Lung (tissue), 12 donors: ENCODE measurements around the gene HPSE2. TPM values are rescaled to one million over a fixed set of nuclear protein-coding genes. Genes with fewer than 3 reads are reported as not detected.
A peak's percentile ranks its signal among the peaks of the same experiment; 100 is the strongest.

ENCODE experiments used
- ATAC-seq: fragments of 200-7000 bp; cut with Tn5 transposase; one replicate; pipeline ENCODE4 v1.9.1; 2020; ENCODE audit warnings: moderate number of reproducible peaks; ENCODE audit not compliant: insufficient read depth, low FRiP score
- DNase-seq, 3 donors: peaks; one replicate each; pipeline ENCODE4 v3.0.0-alpha.2; 2013 to 2017
- H3K27ac ChIP-seq, 2 donors: one replicate each; pipeline ENCODE4 v1.5.1; 2013; ENCODE audit warnings: mild to moderate bottlenecking in 2 of 2, moderate library complexity in 2 of 2, control low read depth in 1 of 2, inconsistent platforms in 1 of 2, low read depth in 1 of 2, low read length in 1 of 2
- H3K27me3 ChIP-seq, 3 donors: one replicate each; pipeline ENCODE4 v1.5.1; 2013; ENCODE audit warnings: low read length in 2 of 3; ENCODE audit not compliant: control insufficient read depth in 3 of 3, insufficient read depth in 3 of 3
- H3K36me3 ChIP-seq, 4 donors: one replicate each; pipeline ENCODE4 v1.5.1; 2013; ENCODE audit warnings: low read length in 4 of 4, mild to moderate bottlenecking in 1 of 4, moderate library complexity in 1 of 4; ENCODE audit not compliant: control insufficient read depth in 4 of 4, insufficient read depth in 4 of 4
- H3K4me1 ChIP-seq, 5 donors: one replicate each; pipeline ENCODE4 v1.5.1; 2013; ENCODE audit warnings: low read length in 5 of 5, mild to moderate bottlenecking in 2 of 5, moderate library complexity in 1 of 5; ENCODE audit not compliant: control insufficient read depth in 5 of 5, insufficient read depth in 5 of 5
- H3K4me3 ChIP-seq: one replicate; pipeline ENCODE4 v1.5.1; 2013; ENCODE audit warnings: mild to moderate bottlenecking, control low read depth, moderate library complexity
- H3K9ac ChIP-seq, 2 donors: one replicate each; pipeline ENCODE4 v1.5.1; 2013; ENCODE audit warnings: low read length in 2 of 2, control low read depth in 1 of 2; ENCODE audit not compliant: insufficient read depth in 1 of 2
- H3K9me3 ChIP-seq, 4 donors: one replicate each; pipeline ENCODE4 v1.5.1; 2013; ENCODE audit warnings: low read length in 3 of 4, mild to moderate bottlenecking in 1 of 4, moderate library complexity in 1 of 4; ENCODE audit not compliant: control insufficient read depth in 4 of 4, insufficient read depth in 3 of 4
- WGBS, 2 donors: extraction: QIAGEN DNeasy Blood & Tissue Kit; methylation state at CpG; one replicate each; pipeline ENCODE4 v1.1.7; 2013; 5-methylcytosine and 5-hydroxymethylcytosine counted together
- polyA plus RNA-seq, 2 donors: library from polyadenylated mRNA; stranded (reverse); fragments of 200-250 nt; gene quantifications; one replicate each; pipeline ENCODE4 v1.2.1, GENCODE V29; 2013
- total RNA-seq, 2 donors: library from RNA; depleted of rRNA in 1 of 2; stranded (reverse); fragments of >200 nt in 1 of 2; gene quantifications; one replicate each; pipeline ENCODE4 v1.2.1, GENCODE V29; 2014 to 2021
- TF ChIP-seq, protein P1 (sequence below): IDR thresholded peaks from 2 replicates; pipeline ENCODE4 v1.5.1; 2012; ENCODE audit warnings: mild to moderate bottlenecking; ENCODE audit errors: control extremely low read depth, extremely low read depth
- donor health status: control.
- donor health status: control.
- donor health status: Bipolar disorder and iron deficiency.
- donor health status: healthy.
- donor health status: DM: yes; HTN: yes; CAD: no.

HPSE2 gene
- total and polyA plus RNA-seq, 4 donors: 0.32 to 47.3 (median 1.9) TPM

DNA sequence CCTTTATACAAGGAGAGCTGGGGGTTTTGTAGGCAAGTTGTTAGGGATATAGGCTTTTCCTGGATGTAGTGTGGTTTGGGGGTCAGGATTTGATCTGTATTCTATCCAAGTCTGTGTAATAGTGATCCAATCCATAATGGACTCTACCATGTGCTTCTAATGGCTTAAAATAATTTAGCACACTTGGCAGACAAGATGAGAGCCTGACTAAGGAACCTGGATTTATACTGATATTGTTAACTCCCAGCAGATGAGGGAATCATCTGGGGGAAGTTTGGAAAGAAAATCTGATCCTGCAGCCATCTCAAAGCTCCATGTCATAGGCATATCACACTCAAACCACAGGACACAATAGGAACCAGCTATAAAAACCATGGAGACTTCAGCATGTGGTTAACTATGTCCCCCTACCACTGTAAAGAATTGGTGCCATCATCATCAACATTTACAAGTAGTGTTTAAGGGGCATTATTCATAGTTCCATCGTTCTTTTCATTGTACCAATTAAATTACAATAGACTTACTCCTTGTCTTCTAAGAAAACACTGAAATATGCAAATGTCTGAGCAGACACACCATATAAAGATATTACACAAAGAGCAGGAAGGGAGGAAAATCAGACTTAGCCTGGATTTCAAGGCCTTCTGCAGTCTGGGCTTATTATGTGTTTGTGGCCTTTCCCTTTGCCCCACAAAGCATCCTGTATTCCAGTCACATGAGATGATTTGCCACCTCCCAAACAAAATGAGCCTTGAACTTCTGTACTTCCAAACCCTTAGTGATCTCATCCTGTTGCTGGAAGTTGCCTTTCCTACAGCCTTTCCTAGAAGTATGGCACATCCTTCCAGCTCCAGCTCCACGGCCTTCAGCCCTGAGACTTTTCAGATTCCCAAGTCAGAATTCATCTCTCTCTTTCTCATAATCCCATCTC lies 766.4 kb downstream of the HPSE2 start:
- no peaks in the 10 kb centered on the region for H3K9me3 ChIP-seq
- no peak for DNase-seq
- no peak overlapping the region for H3K4me3 ChIP-seq
- no peak overlapping the region for H3K27ac ChIP-seq
- H3K36me3 ChIP-seq: no peaks in the 10 kb centered on the region
- WGBS, 2 donors: 83 to 89% methylated on average over 2 of the region's 2 CpGs
- no peak overlapping the region for H3K9ac ChIP-seq
- no peak for ATAC-seq
- H3K4me1 ChIP-seq: no peaks in the 10 kb centered on the region
- no peaks in the 10 kb centered on the region for H3K27me3 ChIP-seq
- TF ChIP-seq, protein P1, sequence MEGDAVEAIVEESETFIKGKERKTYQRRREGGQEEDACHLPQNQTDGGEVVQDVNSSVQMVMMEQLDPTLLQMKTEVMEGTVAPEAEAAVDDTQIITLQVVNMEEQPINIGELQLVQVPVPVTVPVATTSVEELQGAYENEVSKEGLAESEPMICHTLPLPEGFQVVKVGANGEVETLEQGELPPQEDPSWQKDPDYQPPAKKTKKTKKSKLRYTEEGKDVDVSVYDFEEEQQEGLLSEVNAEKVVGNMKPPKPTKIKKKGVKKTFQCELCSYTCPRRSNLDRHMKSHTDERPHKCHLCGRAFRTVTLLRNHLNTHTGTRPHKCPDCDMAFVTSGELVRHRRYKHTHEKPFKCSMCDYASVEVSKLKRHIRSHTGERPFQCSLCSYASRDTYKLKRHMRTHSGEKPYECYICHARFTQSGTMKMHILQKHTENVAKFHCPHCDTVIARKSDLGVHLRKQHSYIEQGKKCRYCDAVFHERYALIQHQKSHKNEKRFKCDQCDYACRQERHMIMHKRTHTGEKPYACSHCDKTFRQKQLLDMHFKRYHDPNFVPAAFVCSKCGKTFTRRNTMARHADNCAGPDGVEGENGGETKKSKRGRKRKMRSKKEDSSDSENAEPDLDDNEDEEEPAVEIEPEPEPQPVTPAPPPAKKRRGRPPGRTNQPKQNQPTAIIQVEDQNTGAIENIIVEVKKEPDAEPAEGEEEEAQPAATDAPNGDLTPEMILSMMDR: no peak

- DNase-seq (peak; percentile 80 to 94 (median 89)), ATAC-seq (peak; percentile 98)
- TF ChIP-seq, protein P1: peak; percentile 77
- Histone ChIP-seq H3K36me3 (no peaks in the 10 kb centered on the region), H3K9ac (peak overlapping the region in 1 of 2 donors; percentile 65), H3K4me1 (no peaks in the 10 kb centered on the region), H3K27me3 (no peaks in the 10 kb centered on the region), H3K27ac (no peak overlapping the region), H3K9me3 (no peaks in the 10 kb centered on the region), H3K4me3 (peak overlapping the region; percentile 35)
- 2 to 3% methylated on average over 43 to 44 of the region's 44 CpGs for WGBS, 2 donors
These were observed 767.9 kb downstream of the HPSE2 start for GRCh38 chr10:98467506-98468318.

GRCh38 chr10:98466861-98467505 lies 768.7 kb downstream of the HPSE2 start:
- TF ChIP-seq, protein P1: no peak
- DNase-seq (no peak), ATAC-seq (no peak)
- no peaks in the 10 kb centered on the region for H3K4me1 ChIP-seq
- H3K9ac ChIP-seq: no peak overlapping the region
- no peaks in the 10 kb centered on the region for H3K27me3 ChIP-seq
- no peaks in the 10 kb centered on the region for H3K36me3 ChIP-seq
- WGBS, 2 donors: 69 to 75% methylated on average over 15 of the region's 15 CpGs
- no peak overlapping the region for H3K4me3 ChIP-seq
- no peaks in the 10 kb centered on the region for H3K9me3 ChIP-seq
- H3K27ac ChIP-seq: no peak overlapping the region
